ENCODE data around the gene MRPS14.
"Not testable (repeated sequence)": the region's sequence is repeated elsewhere in the genome, so short reads cannot be mapped to it uniquely, and the experiment has no call there.

Gene MRPS14

DNA sequence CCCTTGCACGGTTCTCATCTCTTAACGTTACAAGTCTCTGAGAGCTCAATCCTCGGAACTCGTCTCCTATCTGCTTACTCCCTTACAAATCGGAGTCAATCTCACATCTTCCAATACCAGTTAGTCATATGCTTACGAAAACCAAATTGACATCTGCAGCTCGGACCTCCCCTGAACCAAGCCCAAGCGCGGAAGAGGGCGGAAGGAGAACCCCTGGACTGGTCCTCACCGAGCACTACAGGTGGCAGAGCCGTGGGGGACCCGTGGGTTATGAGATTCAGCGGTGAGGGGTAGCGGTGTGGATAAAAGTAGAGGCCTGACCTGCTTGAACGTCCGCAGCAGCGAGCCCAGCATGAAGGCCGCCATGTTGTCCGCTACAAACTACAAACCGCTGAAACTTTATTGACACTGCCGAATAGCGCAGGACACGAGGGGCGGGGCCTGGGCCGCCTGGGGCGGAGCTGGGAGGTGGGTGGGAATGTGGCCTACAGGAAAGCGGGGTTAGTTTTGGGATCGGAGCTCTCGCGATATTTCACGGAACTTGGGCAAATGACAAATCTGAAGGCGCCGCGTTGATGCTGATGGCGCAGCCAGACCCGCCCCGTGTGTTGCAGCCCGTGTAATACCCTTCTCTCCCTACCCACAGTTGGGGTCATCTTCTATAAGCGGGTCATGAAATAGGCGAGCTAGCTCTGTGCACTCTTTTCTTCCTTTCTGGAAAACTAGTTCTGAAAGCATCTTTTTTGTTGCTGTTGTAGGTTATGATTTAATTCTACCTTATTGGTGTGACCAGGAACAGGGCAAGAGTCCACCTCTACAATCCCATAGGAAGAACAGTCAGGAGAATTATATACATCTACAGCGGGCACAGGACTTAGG, at the start of gene MRPS14:
TSS of gene MRPS14 (minus strand) at position 383 of the 879 bp plus-strand sequence. CDS start at position 366, 17 bp downstream.
- DNase-seq: peak; percentile 96

DNA sequence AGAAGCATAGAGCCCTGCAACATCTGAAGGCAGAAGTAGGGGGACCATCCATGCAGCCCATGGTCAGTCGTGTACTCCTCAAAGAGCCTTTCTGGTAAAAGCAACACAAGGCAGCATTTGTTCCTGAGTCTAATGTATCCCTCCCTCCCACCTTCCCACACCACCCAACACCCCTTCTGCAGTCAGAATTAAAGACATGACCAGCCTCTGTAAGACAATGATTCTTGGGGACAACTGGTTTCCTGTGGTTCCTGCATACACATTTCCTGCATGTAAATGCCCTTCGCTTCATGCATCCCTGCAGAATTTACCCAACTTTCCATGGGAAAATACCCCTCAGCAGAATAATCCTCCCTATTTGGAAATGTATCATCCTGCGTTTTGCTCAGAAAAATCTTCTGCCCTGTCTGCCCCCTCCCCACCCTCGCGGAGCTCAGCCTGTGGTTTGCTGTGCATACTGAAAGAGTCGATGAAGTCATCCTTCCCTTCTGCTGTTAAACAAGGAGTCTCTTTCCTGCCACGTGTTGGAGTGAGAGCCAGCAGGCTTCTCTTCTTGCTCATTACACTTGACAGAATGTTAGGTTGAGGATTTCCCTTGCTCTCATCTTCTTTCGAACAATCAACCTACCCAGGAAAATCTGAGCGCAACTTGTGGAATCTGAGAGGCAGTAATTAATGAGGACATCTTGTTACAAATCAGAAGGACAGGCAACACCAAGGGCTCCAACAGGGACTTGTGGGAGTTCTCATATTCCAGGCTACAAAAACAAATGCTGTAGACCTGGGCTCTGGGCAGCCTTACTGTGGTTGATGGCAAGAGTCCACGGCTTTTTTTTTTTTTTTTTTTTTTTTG, 49.1 kb upstream of the MRPS14 start:
- DNase-seq: no peak

DNA sequence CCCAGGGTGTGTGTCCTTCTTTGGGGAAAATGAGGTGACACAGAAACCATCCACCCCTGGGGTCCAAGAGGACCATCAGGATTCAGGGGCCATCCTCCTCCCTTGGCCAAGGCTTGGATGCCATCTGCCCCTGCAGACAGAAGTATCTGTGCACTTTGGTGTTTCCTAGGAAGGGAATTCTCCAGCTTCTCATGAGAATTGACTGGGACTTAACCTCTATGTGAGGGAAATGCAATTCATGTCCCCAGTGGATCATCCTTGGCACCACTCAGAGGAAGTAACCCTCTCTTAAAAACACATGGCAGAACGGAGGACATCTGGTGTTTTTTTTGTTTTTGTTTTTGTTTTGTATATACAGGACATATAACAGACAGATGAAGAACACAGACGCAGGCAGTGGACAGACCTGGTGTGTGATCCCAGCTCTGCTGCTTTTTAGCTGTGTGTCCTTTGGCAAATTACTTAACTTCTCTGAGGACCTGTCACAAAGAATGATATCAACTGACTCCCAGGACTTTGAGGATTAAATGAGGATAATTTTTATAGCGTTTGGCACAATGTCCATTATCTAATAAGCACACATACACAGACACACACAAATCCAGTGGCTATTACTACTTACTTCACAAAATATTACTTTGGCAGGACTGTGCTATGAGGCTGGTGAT, 48.2 kb upstream of the MRPS14 start:
- DNase-seq: no peak

DNA sequence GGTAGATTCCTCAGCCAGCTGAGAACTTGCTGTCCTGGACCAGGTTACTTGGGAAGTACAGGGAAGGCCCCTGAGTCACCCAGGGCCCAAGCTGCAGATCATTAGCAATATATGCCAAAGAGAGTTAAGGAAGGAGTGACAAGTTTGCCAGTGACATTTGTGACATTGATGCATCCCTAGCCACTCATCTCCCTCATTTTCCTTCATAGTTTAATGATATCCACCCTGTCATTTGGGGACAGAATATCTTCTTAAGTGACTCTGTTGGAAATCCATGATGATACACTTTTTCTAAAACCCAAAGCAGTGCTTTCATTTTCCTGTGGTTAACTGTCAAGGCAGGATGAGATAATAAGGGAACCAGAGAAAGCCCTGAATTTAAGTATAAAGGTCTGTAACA, 47.6 kb upstream of the MRPS14 start:
- no peak for DNase-seq

DNA sequence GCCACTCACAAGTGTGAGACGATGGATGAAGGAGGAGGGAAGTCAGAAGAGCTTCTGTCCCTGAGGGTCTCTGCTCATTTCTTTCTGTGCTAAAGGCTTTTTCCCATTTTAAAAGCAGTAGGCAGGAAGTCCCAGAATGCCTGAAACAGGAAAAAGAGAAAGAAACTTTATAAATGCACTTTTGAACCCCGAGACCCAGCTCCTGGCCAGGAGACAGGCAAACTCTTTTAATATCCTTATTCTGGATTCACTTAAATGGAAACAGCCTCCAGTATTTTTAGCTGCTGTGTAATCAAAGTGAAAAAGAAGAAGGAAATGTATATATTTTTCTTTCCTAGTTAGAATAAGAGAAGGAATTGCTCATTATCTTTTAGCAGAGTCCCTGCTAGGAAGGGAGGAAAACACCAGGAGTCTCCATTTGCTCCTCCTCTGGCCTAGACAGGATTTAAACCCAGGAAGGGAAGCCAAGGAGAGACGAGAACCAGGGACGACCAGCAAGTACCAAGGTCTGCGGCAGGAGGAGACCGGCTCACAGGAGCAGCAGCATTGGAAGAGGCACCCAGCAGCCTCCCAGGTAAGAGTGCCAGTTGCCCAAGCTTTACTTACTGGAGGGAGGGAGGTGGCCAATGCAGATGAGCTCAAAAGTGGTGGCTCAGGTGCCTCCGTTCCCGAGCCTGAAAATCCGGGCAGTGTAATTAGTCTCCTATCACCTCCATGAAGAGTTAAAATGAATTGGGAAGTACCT, 44.3 kb upstream of the MRPS14 start, which contains the start of gene TNN:
TSS of gene TNN (plus strand) at position 472 of the 745 bp plus-strand sequence. CDS start 9,586 bp downstream, outside the sequence.
- DNase-seq: no peak

DNA sequence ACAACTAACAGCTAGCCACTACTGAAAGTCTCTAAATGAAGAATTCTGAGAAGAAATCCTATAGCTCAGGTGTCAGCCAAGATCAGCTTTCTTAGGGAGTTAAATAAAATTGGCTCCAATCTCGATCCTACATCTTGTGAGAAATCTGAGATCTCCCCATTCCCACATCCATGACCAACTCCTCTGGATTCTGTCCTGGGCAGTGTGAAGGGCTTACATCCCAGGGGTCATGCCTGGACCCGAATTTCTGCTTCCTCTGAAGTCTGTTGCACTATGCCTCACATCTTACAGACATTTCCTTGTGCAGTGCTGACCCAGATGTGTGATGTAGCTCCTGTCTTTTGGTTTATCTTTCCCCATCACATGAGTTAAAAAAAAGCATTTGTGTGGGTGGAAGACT, 39.6 kb upstream of the MRPS14 start:
- DNase-seq: no peak

DNA sequence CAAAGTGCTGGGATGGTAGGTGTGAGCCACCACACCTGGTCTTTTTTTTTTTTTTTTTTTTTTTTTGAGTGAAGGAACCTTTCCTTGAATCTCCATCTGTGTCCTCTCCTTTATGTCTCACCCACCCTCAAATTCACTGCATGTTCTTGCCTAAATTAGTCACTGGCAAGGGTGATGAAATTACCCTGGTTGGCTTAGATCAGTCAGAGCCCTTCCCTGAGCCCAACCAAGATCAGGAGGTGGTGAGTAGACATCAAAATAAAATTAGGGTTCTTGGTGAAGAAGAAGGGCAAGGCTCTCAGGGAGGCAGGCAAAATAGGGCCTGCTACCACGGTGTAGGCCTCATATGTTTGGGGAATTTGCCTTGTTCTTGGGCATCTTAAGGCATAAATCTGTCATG, 39.1 kb upstream of the MRPS14 start:
- no peak for DNase-seq

DNA sequence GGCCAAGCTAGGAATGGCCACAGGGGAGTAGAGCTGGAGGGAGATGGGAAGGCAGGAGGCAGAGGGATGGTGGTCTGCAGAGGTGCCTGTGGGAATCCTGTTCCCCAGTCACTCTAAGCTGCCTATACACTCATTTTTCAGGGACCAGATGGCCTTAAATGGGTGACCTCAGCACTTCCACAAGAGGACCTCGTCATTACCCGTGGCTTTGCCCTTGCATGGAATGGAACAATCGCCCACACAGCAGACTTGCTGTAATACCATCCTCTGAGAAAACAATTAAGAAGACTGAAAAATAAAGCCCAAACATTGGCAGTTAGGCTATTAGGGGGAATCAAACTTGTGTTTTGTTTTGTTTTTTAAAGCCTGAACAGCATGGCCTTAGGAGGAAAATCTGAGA, 31.5 kb upstream of the MRPS14 start:
- DNase-seq: no peak

DNA sequence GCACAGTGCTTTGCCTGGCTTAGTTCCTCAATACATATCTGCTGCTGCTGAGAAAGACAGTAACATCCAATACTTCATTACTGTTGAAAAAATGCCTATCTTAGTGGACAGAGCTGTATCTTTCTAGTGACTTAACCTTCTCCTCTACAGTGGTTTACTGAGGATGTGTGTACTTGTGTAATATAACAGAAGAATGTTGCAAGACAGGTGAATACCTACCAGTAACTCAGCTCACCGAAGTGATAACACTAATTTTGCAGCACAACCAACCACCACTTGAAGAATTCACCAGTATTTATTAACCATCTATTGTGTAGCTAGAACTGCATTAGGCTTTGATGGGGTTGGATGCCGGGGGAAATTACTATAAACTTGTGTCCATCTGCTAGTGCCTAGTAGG, 27.8 kb upstream of the MRPS14 start:
- DNase-seq: no peak

DNA sequence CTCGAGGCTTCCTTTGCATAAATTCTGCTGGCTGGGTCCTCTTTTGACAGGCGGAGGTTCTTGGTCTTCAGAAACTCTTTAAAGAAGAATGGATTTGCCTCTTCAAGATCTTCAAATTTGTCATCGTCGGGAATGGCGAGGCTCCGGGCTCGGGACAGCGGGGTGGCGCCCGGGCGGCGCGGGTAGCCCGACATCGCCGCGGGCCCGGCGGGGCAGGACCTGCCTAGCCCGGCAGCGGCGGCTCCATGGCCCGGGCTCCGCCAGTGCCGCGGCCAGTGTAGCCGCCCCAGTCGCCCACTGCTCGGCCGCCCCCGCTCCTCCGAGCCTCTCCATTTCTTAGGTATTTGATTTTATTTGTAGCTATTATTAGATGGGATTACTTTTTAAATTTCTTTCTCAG, 22.3 kb upstream of the MRPS14 start:
- no peak for DNase-seq

DNA sequence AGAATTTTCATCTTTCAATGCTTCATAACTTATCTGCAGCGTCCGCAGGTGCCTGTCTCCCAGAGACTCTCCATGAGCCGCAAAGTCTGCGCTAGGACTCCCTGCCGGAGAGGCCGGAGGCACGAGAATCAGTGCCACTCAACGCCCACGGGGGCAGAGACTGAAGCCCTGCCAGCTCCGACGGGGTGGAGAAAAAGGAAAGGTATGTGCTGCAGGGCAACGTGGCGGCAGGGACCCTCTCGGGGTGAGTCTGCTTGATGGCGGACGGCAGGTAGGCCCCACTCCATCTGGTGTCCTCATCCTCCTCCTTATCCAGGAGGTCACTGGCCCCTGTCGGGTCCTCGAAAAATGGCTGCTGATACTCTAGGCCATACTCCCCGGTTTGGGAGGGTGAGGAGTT, 21.9 kb upstream of the MRPS14 start:
- DNase-seq: no peak

DNA sequence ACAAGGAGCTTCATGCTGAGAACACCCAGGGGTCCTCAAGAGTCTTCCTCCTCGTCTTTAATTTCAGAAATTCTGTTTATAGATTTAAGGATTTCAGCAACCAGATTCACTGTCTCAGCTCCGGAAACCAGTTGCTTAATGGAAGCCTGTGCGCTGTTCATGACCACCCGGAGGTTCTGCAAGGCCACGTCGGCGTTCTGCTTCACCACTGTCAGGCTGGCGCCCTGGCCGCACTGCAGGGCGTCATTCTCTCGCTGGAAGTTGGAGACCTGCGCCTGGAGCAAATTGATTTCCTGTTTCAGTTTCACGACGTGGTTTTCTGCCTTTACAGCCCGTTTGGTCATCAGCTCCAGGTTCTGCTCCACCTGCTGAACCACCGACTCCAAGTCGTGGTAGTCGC, 21.4 kb upstream of the MRPS14 start:
- not testable (repeated sequence) for DNase-seq

DNA sequence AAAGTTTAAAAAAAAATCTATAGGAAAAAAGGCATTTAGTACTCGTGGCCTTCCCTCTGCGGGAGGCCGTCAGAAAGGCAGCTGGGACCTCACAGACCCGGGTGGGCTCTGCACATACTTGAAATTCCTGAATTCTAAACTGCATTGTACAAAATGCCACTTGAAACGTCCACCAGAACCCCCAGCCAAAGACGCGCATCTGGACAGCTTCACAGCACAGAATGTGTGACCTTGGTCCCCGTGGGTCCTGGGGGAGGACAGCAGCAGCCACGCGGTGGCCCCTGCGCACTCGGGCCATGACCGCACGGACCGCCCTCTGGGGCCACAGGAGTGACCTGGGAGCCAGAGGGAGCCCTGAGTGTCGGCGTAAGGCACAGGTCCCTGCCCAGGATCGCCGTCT, 20.6 kb upstream of the MRPS14 start:
- no peak for DNase-seq

DNA sequence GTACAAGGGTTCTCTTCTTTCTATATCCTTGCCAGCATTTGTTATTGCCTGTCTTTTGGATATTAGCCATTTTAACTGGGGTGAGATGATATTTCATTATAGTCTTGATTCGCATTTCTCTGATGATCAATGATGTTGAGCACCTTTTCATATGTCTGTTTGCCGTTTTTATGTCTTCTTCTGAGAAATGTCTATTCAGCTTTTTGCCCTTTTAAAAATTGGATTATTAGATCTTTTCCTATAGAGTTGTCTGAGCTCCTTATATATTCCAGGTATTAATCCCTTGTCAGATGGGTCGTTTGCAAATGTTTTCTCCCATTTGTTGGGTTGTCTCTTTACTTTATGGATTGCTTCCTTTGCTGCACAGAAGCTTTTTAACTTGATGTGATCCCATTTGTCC, 19.4 kb upstream of the MRPS14 start:
- DNase-seq: no peak

DNA sequence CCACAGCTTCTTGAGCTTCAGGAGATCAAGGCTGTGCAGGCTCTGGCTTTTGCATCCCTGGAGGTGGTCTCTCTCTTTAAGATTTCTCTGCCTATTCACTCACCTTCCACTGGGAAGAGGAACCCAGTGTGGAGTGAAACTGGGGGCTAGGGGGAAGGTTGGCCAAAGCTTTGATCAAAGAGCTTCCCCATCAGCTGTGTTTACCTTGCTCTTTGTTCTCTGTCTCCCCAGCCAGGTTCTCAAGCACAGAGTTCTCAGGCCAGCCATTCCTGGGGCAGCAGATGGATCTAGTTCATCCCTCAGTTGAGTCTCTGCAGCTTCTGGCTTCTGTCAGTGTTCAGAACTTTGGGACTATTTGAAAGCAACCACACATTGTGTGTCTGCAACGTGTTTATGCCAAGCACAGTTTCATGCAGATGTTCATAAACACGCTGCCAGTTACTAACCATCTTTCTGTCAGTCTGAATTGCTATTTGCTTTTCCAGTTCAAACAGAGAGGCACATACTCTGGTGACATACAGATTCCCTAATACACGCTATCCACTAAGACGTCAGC, 17.2 kb upstream of the MRPS14 start:
- no peak for DNase-seq

DNA sequence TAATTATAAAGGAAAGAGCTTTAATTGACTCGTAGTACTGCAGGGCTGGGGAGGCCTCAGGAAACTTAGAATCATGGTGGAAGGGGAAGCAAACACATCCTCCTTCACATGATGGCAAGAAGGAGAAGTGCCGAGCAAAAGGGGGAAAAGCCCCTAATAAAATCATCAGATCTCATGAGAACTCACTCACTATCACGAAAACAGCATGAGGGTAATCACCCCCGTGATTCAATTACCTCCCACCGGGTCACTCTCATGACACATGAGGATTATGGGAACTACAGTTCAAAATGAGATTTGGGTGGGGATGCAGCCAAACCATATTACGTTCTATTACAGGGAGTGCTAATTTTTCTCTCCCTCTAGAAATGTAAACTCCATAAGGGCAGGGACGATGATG, 14.2 kb upstream of the MRPS14 start:
- DNase-seq: no peak

DNA sequence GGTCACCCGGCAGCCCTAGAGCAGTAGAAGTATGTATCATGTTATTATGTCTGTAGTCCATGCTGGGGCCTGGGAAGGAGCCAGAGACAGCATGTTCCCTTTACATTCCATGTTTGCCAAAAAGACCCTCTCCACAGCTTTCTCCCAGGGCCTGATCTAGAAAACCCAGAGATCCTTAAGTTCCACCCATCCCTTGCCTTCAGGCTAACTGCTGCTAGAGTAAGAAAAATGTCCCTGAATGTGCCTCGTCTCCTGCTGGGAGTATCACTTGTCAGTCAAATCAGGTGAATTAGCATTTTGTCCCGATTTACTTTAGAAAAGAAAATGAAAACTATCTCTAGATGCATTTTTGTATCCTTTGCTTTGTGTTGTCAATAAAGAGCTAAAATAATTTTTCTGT, 13.3 kb upstream of the MRPS14 start:
- DNase-seq: no peak

DNA sequence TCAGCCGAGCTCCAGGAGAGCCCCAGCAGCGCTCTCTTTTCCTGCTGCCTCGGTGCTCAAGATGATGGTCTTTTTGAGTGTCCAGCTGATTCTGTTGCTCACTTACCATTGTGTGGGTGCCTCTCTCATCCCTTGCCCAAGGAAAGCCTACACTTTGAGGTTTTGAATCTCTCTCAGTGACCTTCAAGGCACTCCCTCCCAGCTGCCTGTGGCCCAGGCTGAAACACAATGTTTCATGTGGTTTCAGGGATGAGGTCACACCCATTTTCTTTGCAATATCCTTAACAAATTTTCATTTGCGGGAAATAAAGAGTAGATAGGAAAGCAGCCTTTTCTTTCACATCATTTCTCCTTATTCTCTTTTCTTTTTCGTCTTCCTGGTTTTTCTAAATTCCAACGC, 12.6 kb upstream of the MRPS14 start:
- DNase-seq: no peak

DNA sequence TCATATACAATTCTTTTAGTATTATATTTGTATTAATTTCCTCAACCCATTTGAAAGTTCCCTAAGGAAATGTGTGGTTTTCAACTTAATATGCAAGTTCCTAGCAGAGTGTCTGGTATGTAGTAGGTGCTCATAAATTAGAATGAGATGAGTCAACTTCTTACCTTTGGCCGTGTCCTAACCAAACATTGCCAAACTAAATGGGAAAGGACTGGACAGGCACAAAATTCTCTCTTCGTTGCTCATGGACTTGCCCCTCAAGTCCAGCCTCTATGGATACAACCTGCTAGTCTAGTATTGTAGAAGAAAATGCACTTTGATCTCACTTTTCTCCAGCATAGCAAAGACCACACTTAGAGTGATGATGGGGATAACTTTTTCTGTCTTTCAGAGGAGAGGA, 11.6 kb upstream of the MRPS14 start:
- no peak for DNase-seq

DNA sequence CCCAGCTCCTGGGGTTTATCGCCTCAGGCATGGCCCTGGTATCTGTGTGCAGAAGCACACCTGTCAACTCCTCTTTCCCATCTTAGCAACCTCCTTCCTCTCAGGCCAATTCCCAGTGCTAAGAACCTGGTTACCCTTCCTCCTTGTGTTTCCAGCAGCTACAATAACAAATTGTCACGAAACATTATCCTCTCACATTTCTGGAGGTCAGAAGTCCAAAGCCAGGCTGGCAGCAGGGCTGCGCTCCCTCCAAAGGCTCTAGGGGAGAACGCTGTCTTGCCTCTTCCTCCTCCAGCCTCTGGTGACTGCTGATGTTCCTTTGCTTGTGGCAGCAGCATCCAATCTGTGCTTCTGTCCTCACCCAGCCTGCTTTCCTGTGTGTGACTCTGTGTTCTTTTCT, 10.7 kb upstream of the MRPS14 start:
- DNase-seq: no peak

DNA sequence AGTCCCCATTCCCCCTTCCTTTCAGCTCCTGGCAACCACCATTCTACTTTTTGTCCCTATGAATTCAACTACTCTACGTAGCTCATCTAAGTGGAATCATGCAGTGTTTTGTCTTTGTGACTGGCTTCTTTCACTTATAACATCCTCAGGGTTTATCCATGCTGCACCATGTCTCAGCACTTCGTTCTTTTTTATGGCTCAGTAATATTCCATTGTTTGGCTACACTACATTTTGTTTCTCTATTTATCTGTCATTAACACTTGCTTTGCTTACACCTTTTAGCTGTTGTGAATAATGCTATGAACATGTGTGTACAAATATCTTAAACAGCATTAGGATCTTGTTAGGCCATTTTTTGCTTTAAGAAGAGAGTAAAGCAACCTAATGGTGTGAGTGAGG, 1.5 kb upstream of the MRPS14 start:
- no peak for DNase-seq

DNA sequence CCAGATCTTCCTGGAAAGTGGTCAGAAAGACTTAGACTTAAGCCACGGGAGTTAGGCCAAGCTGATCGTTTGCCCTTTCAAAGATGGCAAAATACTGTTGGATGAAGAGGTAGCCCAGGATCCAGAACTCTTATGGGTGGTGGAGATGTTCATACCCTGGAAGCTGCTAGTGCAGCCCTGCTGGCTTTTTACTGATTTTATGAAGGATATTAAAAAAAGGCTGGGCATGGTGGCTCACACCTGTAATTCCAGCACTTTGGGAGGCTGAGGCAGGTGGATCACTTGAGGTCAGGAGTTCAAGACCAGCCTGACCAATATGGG, 657 bp upstream of the MRPS14 start:
- DNase-seq: not testable (repeated sequence)

DNA sequence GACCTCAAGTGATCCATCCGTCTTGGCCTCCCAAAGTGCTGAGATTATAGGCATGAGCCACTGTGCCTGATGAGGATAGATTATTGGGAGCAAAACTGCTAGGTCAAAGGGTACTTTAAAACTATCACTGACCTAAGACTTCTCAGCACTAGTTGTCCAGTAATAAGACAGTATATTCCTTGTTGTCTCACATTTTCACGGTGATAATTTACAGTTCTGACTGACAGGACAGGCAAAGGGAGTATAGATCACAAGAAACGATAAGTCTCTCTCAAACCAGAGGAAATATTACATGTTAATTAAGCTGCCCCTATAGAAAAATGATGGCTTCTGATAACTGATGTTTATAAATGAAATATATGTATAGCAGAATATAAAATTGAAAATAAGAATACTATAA, 3.7 kb downstream of the MRPS14 start:
- DNase-seq: no peak
